GM10266 (cell line): ENCODE results near the gene CHD6.
A peak's percentile ranks its signal among the peaks of the same experiment; 100 is the strongest.

Experiments
- DNase-seq: peaks from one replicate; pipeline ENCODE4 v3.0.0; 2012; ENCODE audit errors: extremely low spot score
- CTCF ChIP-seq: IDR thresholded peaks from 2 replicates; pipeline ENCODE4 v1.5.1; 2012; ENCODE audit warnings: mild to moderate bottlenecking, low read depth; ENCODE audit not compliant: control insufficient read depth, insufficient read depth; ENCODE audit errors: missing control alignments

The CHD6 gene

GRCh38 chr20:41497186-41497895 lies 120.8 kb downstream of the CHD6 start:
- no peak for TF ChIP-seq CTCF
- DNase-seq: no peak

- no peak for TF ChIP-seq CTCF
- DNase-seq: no peak
These were observed 123.7 kb downstream of the CHD6 start for GRCh38 chr20:41494451-41494850.

- no peak for TF ChIP-seq CTCF
- DNase-seq: no peak
These were observed 134.6 kb downstream of the CHD6 start for GRCh38 chr20:41483553-41483930.

- DNase-seq: no peak
- TF ChIP-seq CTCF: no peak
These were observed 135.3 kb downstream of the CHD6 start for GRCh38 chr20:41482647-41483552.

- DNase-seq: peak; percentile 6
- TF ChIP-seq CTCF: no peak
These were observed 138.0 kb downstream of the CHD6 start for GRCh38 chr20:41480054-41480770.

GRCh38 chr20:41479113-41479512 lies 139.1 kb downstream of the CHD6 start:
- TF ChIP-seq CTCF: no peak
- no peak for DNase-seq

- no peak for TF ChIP-seq CTCF
- no peak for DNase-seq
These were observed 140.2 kb downstream of the CHD6 start for GRCh38 chr20:41478026-41478425.
